Measurements from ENCODE around the gene COL4A1. TPM values are rescaled to one million over a fixed set of nuclear protein-coding genes. Genes with fewer than 3 reads are reported as not detected.
"Not testable (repeated sequence)": the region's sequence is repeated elsewhere in the genome, so short reads cannot be mapped to it uniquely, and the experiment has no call there.

Gene COL4A1
- polyA plus RNA-seq, 3 donors = 552 to 601 (median 564) TPM

- no peak for DNase-seq (ENCODE audit: low read depth in 3 of 3, low spot score in 2 of 3)
Observed at GRCh38 chr13:110326263-110326904, 19.4 kb upstream of the COL4A1 start.

GRCh38 chr13:110324026-110324749, 17.2 kb upstream of the COL4A1 start:
- no peak for DNase-seq (ENCODE audit: low read depth in 3 of 3, low spot score in 2 of 3)

GRCh38 chr13:110323172-110323891, 16.4 kb upstream of the COL4A1 start:
- DNase-seq (ENCODE audit: low read depth in 3 of 3, low spot score in 2 of 3) = no peak

DNA sequence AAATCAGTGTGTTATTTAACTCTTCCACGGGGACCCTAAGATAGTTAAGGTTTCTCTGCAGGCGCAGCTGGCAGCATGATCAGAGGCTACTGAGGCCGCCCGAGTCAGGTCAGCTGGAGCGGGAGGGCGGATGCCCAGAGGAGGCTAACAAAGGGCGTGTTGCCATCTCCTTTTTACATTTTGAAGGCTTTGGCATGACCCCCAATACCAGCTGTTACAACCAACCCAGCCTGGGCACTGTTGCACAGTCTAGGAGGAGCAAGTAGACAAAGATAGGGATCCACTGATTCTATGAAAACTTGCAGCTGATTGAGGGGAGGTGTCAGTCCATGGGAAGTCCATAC, 15.8 kb upstream of the COL4A1 start:
- DNase-seq (ENCODE audit: low read depth in 3 of 3, low spot score in 2 of 3) = no peak

DNA sequence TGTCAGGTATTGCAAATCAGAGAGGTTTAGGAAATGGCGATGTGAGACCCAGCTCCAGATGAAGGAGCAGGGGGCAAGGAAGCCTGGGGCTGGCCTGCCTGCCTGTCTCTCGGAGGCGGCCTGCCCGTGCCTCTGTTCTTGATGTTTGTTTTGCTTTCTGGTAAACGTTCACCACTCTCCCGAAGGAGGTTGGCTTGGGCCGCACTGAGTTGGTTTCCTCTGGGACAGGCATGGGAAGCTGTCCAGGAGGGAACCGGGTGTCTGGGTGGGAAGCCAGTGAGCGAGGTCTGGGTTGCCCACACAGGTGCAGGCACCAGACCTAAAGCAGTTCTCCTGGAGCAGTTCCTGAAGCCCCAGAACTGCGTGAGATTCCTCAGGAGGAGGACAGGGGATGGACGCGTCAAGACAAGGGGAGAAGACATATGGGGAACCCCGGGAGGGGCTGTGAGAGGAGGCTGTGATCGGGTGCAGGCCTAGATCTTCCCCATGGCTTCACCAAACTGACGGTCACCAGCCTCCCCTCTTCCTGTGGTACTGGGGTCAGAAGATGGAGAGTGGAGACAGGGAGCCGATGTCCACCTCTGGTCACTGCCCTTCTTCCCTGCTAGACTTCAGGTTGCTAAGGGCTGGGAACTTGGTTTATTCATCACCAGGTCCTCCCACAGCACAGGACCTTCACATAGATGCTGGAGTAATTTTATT, 15.3 kb upstream of the COL4A1 start:
- no peak for DNase-seq (ENCODE audit: low read depth in 3 of 3, low spot score in 2 of 3)

DNA sequence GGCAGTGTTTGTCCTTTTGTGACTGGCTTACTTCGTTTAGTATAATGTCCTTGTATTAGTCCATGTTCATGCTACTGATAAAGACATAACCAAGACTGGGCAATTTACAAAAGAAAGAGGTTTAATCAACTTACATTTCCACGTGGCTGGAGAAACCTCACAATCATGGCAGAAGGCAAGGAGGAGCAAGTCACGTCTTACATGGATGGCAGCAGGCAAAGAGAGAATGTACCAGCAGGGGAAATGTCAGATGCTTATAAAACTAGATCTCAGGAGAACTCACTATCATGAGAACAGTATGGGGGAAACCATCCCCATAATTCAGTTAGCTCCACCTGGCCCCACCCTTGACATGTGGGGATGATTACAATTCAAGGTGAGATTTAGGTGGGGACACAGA, 14.6 kb upstream of the COL4A1 start:
- not testable (repeated sequence) for DNase-seq (ENCODE audit: low read depth in 3 of 3, low spot score in 2 of 3)

GRCh38 chr13:110320645-110321044, 13.7 kb upstream of the COL4A1 start:
- no peak for DNase-seq (ENCODE audit: low read depth in 3 of 3, low spot score in 2 of 3)

DNA sequence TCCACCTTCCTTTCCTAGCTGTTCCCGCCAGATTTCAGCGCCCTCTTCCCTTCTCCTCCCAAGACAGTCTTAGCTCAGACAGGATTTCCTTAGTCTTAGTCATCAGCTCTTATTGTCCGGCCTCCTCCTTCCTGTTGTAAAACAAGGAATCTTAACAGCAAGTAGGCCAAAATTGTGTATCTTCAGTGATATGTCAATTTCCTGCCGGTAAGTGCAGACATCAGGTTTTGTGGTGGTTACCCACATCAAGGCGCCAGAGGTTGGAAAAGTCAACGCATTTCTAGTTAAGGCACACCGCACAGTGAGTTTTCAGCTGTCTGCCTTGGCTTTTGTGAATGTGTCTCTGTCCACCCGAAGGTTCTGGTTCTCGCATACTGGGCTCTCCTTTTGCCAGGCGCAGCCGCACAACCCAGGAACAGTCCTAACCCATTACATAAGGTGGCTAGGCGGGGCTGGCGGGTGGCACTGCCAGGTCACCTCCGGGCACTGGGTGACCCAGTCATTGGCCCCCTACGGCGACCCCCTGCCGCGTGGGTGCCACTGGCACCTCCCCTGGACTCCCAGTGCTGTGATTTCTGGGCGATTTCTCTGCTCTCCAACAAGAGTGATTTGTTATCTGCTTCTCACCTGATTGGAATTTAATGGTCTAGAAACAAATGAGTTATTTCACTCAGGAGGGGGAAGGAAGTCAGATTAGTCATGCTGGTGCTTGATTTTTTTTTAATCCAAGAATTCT, 13.0 kb upstream of the COL4A1 start:
- DNase-seq (ENCODE audit: low read depth in 3 of 3, low spot score in 2 of 3) = no peak

DNA sequence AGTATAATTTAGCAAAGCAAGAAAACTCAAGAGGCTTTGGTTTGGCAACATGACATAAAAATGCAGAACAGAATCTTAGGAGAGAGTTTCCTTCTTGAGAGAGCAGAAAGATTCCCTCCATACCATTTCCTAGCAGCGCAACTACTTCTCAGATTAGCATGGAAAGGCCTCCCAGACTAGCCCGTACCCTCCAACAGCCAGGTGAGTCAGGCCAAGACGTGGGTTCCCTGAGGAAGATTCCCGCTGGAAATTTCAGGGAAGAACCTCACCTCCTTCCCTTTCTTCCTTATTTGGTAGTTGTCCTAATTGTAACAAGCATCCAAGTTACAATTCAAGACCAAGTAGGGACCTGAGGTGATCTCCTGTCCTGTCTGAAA, 12.4 kb upstream of the COL4A1 start:
- DNase-seq (ENCODE audit: low read depth in 3 of 3, low spot score in 2 of 3) = no peak

DNA sequence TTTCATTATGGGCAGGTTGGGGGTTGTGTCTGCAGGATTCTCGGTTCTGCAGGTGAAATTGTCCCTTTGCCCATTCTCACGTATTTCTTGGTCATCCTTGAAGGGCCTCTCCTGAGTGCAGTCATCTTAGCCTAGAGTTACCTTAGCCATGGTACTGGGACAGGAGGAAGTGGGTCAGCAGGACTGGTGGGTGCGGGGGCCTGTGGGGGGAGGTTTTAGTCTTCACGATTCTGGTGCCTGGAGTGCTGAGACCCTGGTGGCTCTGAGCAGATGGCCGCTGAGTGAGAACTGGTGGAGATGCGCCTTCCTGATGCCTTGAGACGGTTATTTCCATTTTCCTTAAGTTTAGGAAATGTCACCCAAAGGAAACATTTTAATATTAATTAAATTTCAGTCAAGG, 12.0 kb upstream of the COL4A1 start:
- DNase-seq (ENCODE audit: low read depth in 3 of 3, low spot score in 2 of 3) = no peak

- DNase-seq (ENCODE audit: low read depth in 3 of 3, low spot score in 2 of 3) = no peak
Observed at GRCh38 chr13:110317496-110318195, 10.7 kb upstream of the COL4A1 start.

DNA sequence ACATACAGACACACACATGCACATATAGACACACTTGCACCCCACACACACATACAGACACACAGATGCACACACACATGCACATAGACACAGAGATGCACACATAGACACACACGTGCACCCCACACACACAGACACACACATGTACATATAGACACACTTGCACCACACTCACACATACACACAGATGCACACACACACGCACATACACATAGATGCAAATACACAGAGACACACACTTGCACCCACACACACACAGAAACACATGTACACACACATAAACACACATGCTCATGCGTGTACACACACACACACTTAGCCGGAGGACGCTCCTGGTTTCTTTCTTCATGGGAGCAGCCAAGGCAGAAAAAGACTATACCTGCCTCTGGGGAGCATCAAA, 10.1 kb upstream of the COL4A1 start:
- DNase-seq (ENCODE audit: low read depth in 3 of 3, low spot score in 2 of 3) = no peak

GRCh38 chr13:110316196-110316595, 9.2 kb upstream of the COL4A1 start:
- no peak for DNase-seq (ENCODE audit: low read depth in 3 of 3, low spot score in 2 of 3)

GRCh38 chr13:110314516-110315245, 7.7 kb upstream of the COL4A1 start:
- no peak for DNase-seq (ENCODE audit: low read depth in 3 of 3, low spot score in 2 of 3)

DNA sequence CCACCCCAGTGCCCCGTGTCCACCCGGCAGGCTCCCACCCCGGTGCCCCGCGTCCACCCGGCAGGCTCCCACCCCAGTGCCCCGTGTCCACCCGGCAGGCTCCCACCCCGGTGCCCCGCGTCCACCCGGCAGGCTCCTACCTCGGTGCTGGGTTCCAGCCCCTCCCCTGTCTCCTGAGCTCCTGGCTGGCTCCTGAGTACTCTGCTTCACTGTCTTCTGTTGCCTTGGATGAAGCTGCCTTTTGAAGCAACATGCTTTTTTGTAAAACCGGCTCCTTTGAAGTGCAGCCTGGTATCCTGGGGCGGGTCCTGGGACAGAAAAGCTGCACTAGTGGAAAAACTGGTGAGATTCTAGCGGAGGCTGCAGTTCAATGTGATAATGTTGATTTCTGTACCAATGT, 6.8 kb upstream of the COL4A1 start:
- not testable (repeated sequence) for DNase-seq (ENCODE audit: low read depth in 3 of 3, low spot score in 2 of 3)

GRCh38 chr13:110313261-110313660, 6.3 kb upstream of the COL4A1 start:
- not testable (repeated sequence) for DNase-seq (ENCODE audit: low read depth in 3 of 3, low spot score in 2 of 3)

GRCh38 chr13:110312339-110313031, 5.5 kb upstream of the COL4A1 start:
- DNase-seq (ENCODE audit: low read depth in 3 of 3, low spot score in 2 of 3) = no peak

- DNase-seq (ENCODE audit: low read depth in 3 of 3, low spot score in 2 of 3) = no peak
Observed at GRCh38 chr13:110311443-110312338, 4.7 kb upstream of the COL4A1 start.

All from right renal cortex interstitium (tissue), 3 donors.